Endometrial microvascular endothelial cells (primary cell): ENCODE measurements around the gene SLC35F3. TPM values are rescaled to one million over a fixed set of nuclear protein-coding genes. Genes with fewer than 3 reads are reported as not detected.

Source experiments
- in situ Hi-C: cut with HindIII; loops from 2 replicates; pipeline ENCODE4 v1.10.0; 2017; ENCODE audit warnings: low sequenced_read_pairs, low pct_unique_long_range_greater_than_20kb; ENCODE audit errors: inconsistent ontology term
- total RNA-seq: library from RNA; depleted of rRNA; stranded (reverse); fragments of >200 nt; gene quantifications from one replicate; pipeline ENCODE4 v1.2.3, GENCODE V29; 2015; ENCODE audit errors: inconsistent ontology term

SLC35F3 gene
- total RNA-seq, 1 donor from 2014 or later = not detected

DNA sequence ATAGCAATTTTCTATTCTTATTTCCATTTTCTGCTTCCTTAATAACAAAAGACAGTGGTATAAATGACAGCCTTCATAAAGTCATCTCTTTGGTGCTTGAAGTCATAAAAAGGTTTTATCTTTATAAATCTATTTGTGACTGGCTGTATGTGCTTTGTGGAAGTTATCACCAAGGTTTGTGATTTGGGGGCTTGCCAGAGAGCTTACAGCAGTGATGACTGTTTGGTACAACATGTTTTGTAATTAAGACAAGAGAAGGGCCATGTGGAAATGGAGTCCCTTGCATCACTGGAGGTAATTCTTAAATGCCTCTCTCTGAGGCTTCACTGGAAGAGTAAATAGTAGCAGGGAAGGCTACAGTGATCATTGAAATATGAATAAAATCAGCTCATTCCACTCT lies 2.7 kb downstream of the SLC35F3 start:
- in situ Hi-C loops = no loop called here

DNA sequence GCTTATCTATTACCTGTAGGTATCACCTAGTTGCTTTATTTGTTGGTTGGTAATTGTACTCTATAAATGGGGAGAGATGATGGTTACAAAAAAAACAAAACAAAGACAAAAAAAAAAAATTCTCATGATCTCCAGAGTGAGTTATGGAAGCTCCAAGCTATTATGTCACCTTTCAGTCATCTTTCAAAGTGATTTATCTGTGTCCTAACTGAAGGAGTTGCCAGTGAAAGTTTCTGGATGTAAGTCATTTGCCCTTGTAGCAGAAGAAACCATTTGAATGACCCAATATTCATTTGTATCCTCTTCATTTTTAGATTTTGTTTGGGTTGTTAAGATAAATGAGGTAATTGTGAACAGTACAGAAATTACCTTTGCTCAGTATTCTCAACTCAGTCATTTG lies 3.6 kb downstream of the SLC35F3 start:
- in situ Hi-C loops = no loop called here

GRCh38 chr1:233909195-233909594 lies 4.7 kb downstream of the SLC35F3 start:
- in situ Hi-C loops = no loop called here

GRCh38 chr1:233912447-233912846 lies 8.0 kb downstream of the SLC35F3 start:
- in situ Hi-C loops = no loop called here

GRCh38 chr1:233912909-233913308 lies 8.4 kb downstream of the SLC35F3 start:
- in situ Hi-C loops = no loop called here

DNA sequence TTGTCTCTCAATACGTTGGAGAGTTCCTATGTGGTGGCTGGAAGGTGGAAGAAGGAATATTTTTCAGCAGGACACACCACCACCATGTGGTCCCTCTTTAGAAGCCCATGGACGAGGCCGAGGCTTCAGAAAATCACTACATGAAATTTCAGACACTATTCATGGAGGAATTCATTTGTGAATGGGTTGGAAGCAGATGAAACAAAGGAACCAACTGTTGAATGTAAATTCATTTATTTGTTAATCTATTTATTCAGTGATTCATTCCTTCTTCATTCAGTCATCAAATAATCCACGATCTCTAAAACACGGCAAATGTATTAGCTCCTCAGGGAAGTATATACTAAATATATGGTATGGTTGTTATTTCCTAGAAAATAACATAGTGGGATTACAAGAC lies 12.2 kb downstream of the SLC35F3 start:
- in situ Hi-C loops = no loop called here

GRCh38 chr1:233919786-233920185 lies 15.3 kb downstream of the SLC35F3 start:
- in situ Hi-C loops = no loop called here

DNA sequence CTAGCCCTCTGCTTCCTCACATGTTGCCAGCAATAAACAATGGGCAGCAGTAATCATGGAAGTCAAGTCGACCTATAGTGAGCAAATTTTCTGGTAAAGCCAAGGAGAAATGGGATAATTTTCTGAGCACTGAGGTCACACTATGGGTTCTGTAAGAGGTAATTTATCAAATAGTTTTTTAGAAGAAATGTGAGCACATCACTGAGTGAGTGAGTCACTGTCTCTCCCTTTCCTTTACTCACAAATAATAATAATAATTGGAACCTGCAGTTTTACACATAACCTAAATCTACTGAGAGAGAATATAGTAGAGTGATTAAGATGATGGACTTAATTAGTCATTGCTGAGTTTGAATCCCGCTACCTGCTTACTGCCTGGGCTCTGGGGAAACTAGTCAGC lies 23.6 kb downstream of the SLC35F3 start:
- in situ Hi-C loops = no loop called here

DNA sequence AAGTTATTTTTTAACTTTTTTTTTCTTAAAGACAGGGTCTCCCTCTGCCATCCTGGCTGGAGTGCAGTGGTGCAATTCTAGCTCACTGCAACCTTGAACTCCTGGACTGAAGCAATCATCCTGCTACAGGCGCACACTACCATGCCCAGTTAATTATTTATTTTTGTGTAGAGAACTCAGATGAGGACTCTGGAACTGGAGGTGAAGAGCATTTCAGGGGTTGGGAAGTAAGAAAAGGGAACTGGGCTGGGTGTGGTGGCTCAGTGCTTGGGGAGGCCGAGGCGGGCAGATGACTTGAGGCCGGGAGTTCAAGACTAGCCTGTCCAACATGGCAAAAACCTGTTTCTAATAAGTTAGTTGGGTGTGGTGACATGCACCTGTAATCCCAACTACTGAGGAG lies 28.9 kb downstream of the SLC35F3 start:
- in situ Hi-C loops = no loop called here

DNA sequence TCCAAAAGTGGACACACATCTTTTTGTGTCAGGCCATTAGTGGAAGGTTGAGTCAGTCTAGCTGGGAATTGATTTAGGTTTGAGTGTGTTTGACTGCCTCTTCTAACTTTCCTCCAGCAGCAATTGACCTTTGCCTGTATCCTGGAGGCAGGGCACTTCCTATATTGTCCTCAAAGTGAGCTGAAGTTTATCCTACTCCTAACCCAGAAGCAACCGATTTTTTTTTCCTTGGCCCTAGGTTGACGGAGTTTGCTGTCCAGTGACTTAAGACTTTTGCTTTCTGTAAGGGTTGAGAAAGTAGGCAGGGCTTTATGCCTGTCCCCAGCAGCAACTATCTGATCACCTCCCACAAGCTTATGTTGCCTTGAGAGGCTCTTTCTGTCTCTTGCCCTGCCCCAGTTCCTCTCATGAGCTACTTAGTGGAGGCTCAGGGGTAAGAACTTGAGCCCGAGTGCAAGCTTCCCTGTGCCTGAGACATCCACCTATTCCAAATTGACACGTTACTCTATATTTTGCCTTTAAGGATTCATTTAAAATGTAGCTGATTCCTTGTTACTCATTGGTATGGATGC lies 30.9 kb downstream of the SLC35F3 start:
- in situ Hi-C loops = no loop called here

DNA sequence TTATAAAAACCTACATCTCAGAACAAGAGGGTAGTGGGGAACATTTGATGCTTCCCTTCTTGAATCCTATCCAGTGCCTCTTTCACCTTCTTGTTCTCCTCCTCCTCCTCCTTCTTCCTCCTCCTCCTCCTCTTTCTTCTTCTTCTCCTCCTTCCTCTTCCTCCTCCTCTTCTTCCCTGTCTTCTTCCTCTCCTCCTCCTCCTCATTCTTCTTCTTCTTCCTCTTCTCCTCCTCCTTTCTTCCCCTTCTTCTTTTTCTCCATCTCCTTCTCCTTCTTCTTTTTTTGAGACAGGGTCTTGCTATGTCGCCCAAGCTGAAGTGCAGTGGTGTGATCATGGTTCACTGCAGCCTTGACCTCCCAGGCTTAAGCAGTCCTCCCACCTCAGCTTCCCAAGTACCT lies 31.9 kb downstream of the SLC35F3 start:
- in situ Hi-C loops = no loop called here

DNA sequence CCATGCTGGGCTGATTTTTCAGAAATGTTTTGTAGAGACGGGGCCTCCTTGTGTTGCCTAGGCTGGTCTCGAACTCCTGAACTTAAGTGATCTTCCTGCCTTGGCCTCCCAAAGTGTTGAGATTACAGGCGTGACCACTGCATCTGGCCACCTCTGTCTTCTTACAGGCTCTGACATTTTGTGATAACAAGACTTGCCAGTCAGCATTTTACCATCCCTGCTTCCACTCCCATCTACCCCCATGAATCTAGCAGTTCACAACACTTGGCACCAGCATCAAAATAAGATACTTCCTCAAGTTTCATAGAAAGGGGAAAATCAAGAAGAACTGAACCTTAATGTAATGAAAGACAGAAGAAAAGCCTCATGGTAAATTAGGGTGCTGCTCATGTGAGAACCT lies 32.4 kb downstream of the SLC35F3 start:
- in situ Hi-C loops = no loop called here

DNA sequence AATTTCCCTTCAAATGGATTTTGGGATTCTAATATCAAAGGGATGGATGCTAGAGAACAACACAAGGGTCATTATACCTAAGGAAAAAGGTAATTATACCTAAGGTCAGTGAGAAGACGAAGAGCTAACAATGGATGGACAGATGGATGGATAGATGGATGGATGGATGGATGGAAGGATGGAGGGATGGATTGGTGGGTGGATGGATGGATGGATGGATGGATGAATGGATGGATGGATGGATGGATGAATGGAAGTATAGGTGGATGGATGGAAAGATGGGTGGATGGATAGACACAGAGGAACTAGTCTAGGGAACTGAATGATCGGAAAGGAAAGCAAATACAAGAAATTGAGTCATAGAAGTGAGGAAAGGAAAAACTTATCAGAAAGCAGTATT lies 34.0 kb downstream of the SLC35F3 start:
- in situ Hi-C loops = no loop called here

DNA sequence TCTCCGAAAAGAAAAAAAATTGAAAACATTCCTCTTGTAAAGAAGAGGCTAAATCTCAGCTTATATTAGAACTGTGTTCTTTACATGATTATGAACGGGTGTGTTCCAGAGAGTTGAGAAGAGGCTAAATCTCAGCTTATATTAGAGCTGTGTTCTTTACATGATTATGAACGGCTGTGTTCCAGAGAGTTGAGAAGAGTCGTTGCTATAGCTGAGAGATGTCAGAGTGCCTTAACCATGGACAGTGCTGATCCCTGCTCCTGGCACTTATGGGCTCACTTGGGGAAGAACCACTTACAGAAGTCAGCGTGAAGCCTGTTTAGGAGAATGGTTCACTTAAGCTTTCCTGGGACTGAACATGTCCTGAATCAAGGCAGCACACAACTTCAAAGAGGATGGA lies 35.0 kb downstream of the SLC35F3 start:
- in situ Hi-C loops = no loop called here

DNA sequence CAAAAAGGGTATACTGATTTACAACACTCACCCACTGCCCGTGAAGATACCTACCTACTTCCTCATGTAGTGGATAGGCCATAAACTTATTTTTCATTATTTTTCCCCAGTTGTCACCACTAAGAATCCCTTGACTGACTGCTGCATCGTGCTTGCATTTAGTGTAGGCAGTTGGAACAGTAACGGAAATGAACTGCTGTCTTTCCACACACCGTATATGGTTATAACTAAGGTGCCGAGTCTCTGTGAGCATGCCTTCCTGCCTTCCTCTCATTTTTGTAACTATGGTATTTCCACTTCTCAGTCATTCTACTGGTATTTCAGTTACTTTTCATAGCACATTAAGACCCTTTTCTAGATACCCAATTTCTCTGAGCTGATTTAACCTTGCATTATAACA lies 36.4 kb downstream of the SLC35F3 start:
- in situ Hi-C loops = no loop called here

GRCh38 chr1:233944601-233945000 lies 40.1 kb downstream of the SLC35F3 start:
- in situ Hi-C loops = no loop called here

- in situ Hi-C loops = no loop called here
Observed at GRCh38 chr1:233945573-233945972, 41.1 kb downstream of the SLC35F3 start.

DNA sequence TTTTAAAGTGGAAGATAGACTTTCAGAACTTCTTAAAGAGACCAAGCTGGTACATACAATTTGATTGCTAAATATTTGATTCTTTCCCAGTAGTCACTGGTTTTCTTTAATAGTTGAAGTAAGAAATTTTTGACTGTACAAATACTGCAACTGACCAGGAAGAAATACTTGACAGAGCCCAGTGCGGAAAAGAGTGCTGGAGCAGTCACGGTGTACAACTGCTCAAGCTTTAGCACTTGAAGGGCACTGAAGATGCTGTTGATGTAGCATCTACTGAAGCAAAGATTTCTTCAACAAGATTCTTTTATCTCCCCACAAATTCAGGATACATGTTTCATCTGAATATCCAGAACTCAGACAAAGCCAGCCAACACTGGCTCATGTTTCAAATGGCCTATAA lies 41.5 kb downstream of the SLC35F3 start:
- in situ Hi-C loops = no loop called here

- in situ Hi-C loops = no loop called here
Observed at GRCh38 chr1:233946724-233947123, 42.2 kb downstream of the SLC35F3 start.

- in situ Hi-C loops = no loop called here
Observed at GRCh38 chr1:233951804-233952203, 47.3 kb downstream of the SLC35F3 start.

GRCh38 chr1:233957691-233958090 lies 53.2 kb downstream of the SLC35F3 start:
- in situ Hi-C loops = no loop called here
